ENCODE measurements around the gene ANKH. TPM values are rescaled to one million over a fixed set of nuclear protein-coding genes. Genes with fewer than 3 reads are reported as not detected.

The ANKH gene
- polyA plus RNA-seq, 1 donor (not counting 4 experiments of a cell fraction or from before 2014, with no cell fraction given) = 13.8 TPM

DNA sequence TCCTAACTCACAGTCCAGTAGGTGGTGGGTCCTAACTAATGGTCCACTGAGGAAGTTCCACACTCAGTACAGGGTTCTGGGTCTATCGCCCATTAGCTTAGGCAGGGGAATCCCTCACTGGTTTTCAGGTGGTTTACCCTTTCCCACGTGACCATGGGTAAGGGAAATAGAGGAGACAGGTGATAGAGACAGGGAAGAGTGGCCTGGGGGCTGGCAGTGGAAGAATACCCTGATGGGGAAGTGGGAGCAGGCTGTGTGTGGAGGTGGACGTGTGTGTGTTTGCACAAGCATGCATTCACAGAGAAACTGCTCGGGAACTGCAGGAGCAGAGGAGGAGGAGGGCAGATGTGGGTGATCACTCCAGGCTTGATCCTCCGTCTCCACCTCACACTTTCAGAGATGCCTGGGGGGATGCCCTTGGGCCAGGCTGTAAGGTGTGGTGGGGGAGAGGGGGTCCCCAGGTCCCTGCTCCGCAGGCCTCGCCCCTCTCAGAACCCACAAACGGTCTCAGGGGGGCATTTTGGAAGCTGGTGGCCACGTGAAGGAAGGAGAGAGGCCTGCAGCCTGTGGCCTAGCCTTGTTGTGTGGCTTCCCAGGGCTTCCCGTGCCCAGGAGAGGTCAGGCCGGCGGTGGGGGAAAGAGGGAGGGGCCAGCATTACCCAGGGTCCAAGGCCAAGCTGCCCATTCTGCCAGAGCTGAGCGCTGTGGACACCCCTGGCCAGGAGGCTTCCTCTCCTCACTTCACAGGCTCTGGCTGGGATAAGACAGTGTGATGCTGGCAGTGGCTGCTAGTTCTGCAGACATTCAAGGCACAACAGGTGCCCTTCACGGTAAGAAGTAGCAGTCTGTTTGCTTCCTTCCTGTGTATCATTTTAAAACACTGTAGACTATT lies 127.0 kb downstream of the ANKH start:
- no peaks in the 10 kb centered on the region for H3K79me2 ChIP-seq (ENCODE audit: control insufficient read depth, insufficient read depth, low read length)
- H3K4me1 ChIP-seq (ENCODE audit: control insufficient read depth, extremely low read depth, insufficient read depth, low read length) = peaks cover 13% of the 10 kb centered on the region
- no peak for FAIRE-seq
- dilution Hi-C loops (cut with MboI; ENCODE audit: extremely low pct_ligation_motif_present, low sequenced_read_pairs) = no loop called here
- H3K4me2 ChIP-seq (ENCODE audit: control insufficient read depth, extremely low read depth, insufficient read depth, low read depth, low read length) = no peak overlapping the region
- H3K9me3 ChIP-seq (ENCODE audit: control insufficient read depth, low read depth, low read length) = no peaks in the 10 kb centered on the region
- H3K27ac ChIP-seq (ENCODE audit: control insufficient read depth, insufficient read depth, low read length) = no peak overlapping the region
- H3K36me3 ChIP-seq (ENCODE audit: control insufficient read depth in 2 of 2, extremely low read depth in 1 of 2, insufficient read depth in 2 of 2, low read length in 2 of 2) = peaks cover 0 to 3% of the 10 kb centered on the region in 2 experiments
- H3K27me3 ChIP-seq (ENCODE audit: control insufficient read depth, extremely low read depth, insufficient read depth, low read length) = no peaks in the 10 kb centered on the region
- TF ChIP-seq EZH2 (IDR thresholded peaks at IDR 0.05; ENCODE audit: low read length) = no peak
- TF ChIP-seq, protein P1, sequence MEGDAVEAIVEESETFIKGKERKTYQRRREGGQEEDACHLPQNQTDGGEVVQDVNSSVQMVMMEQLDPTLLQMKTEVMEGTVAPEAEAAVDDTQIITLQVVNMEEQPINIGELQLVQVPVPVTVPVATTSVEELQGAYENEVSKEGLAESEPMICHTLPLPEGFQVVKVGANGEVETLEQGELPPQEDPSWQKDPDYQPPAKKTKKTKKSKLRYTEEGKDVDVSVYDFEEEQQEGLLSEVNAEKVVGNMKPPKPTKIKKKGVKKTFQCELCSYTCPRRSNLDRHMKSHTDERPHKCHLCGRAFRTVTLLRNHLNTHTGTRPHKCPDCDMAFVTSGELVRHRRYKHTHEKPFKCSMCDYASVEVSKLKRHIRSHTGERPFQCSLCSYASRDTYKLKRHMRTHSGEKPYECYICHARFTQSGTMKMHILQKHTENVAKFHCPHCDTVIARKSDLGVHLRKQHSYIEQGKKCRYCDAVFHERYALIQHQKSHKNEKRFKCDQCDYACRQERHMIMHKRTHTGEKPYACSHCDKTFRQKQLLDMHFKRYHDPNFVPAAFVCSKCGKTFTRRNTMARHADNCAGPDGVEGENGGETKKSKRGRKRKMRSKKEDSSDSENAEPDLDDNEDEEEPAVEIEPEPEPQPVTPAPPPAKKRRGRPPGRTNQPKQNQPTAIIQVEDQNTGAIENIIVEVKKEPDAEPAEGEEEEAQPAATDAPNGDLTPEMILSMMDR (optimal IDR thresholded peaks at IDR 0.05 in 1 of 3, IDR thresholded peaks at IDR 0.05 in 1 of 3, conservative IDR thresholded peaks at IDR 0.05 in 1 of 3; ENCODE audit: extremely low read depth in 1 of 3, insufficient read depth in 2 of 3, low read length in 3 of 3) = no peak
- no peak overlapping the region for H2AFZ ChIP-seq (ENCODE audit: control insufficient read depth, low read length)
- H3K4me3 ChIP-seq (ENCODE audit: control insufficient read depth in 2 of 3, extremely low read depth in 1 of 3, insufficient read depth in 2 of 3, low read depth in 1 of 3, low read length in 3 of 3) = no peak overlapping the region
- H3K9me1 ChIP-seq (ENCODE audit: control insufficient read depth, extremely low read depth, insufficient read depth, low read length) = no peaks in the 10 kb centered on the region
- no peak for DNase-seq (ENCODE audit: low read depth, low spot score)
- H4K20me1 ChIP-seq (ENCODE audit: control insufficient read depth, extremely low read depth, insufficient read depth, low read length) = no peaks in the 10 kb centered on the region
- no peak overlapping the region for H3K9ac ChIP-seq (ENCODE audit: control insufficient read depth, extremely low read depth, insufficient read depth, low read length)

DNA sequence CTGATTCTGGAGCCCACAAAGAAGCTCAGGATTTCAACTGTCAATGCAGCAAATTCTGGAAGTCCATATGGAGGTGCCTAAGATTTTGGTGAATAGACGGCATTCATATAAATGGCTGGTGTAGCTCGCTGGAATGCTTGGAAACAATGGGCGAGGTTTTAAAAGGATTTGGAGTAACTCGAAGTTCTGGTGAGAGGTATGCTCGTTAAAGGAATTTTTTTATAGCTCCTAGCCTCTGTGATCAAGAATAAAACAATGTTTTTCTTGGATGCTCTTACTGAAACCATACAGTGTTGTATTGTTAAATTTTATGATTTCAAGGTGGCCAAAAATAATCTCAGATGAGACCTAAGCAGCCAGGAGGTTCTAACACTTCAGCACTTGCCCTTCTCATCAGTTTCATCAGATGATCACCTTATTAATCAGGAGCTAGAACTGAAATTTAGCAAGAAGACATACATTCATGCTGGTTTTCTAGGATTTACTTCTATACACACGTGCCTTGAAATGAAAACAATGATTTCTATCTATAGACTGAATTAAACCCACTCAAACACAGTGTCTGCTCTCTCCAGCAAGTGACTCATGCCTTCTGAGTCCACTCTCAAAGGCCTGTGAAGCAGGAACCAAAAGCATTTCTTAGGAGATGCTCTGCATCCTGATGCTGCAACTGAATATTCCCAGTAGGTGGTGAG lies 127.8 kb downstream of the ANKH start:
- Histone ChIP-seq H3K4me3 (ENCODE audit: control insufficient read depth in 2 of 3, extremely low read depth in 1 of 3, insufficient read depth in 2 of 3, low read depth in 1 of 3, low read length in 3 of 3) (no peak overlapping the region), H3K36me3 (ENCODE audit: control insufficient read depth in 2 of 2, extremely low read depth in 1 of 2, insufficient read depth in 2 of 2, low read length in 2 of 2) (peaks cover 0 to 3% of the 10 kb centered on the region in 2 experiments), H3K79me2 (ENCODE audit: control insufficient read depth, insufficient read depth, low read length) (no peaks in the 10 kb centered on the region), H2AFZ (ENCODE audit: control insufficient read depth, low read length) (no peak overlapping the region), H4K20me1 (ENCODE audit: control insufficient read depth, extremely low read depth, insufficient read depth, low read length) (no peaks in the 10 kb centered on the region), H3K9me1 (ENCODE audit: control insufficient read depth, extremely low read depth, insufficient read depth, low read length) (no peaks in the 10 kb centered on the region), H3K4me2 (ENCODE audit: control insufficient read depth, extremely low read depth, insufficient read depth, low read depth, low read length) (no peak overlapping the region), H3K27ac (ENCODE audit: control insufficient read depth, insufficient read depth, low read length) (no peak overlapping the region), H3K4me1 (ENCODE audit: control insufficient read depth, extremely low read depth, insufficient read depth, low read length) (peaks cover 11% of the 10 kb centered on the region), H3K27me3 (ENCODE audit: control insufficient read depth, extremely low read depth, insufficient read depth, low read length) (no peaks in the 10 kb centered on the region), H3K9ac (ENCODE audit: control insufficient read depth, extremely low read depth, insufficient read depth, low read length) (no peak overlapping the region), H3K9me3 (ENCODE audit: control insufficient read depth, low read depth, low read length) (no peaks in the 10 kb centered on the region)
- TF ChIP-seq, protein P1 (optimal IDR thresholded peaks at IDR 0.05 in 1 of 3, IDR thresholded peaks at IDR 0.05 in 1 of 3, conservative IDR thresholded peaks at IDR 0.05 in 1 of 3; ENCODE audit: extremely low read depth in 1 of 3, insufficient read depth in 2 of 3, low read length in 3 of 3) = no peak
- TF ChIP-seq EZH2 (IDR thresholded peaks at IDR 0.05; ENCODE audit: low read length) = no peak
- FAIRE-seq (no peak), DNase-seq (ENCODE audit: low read depth, low spot score) (no peak)
- dilution Hi-C loops (cut with MboI; ENCODE audit: extremely low pct_ligation_motif_present, low sequenced_read_pairs) = no loop called here
